GM12878 (cell line): ENCODE data around the gene TNFRSF14. TPM values are rescaled to one million over a fixed set of nuclear protein-coding genes. Genes with fewer than 3 reads are reported as not detected.

Experiments
- BACH1 ChIP-seq: fragments of 450-650 bp; IDR thresholded peaks from 2 replicates; pipeline ENCODE4 v1.6.1; 2017; ENCODE audit warnings: mild to moderate bottlenecking, borderline replicate concordance
- BHLHE40 ChIP-seq, 2 experiments: fragments of 450-650 bp in 1 of 2; IDR thresholded peaks; 2 replicates each; pipeline ENCODE4 v1.6.1; 2011 to 2017; ENCODE audit warnings: low read depth in 2 of 2, borderline replicate concordance in 1 of 2, improper control_type of control experiment in 1 of 2, low read length in 1 of 2, mild to moderate bottlenecking in 1 of 2
- CEBPB ChIP-seq, 2 experiments: fragments of 150-350 bp in 1 of 2; IDR thresholded peaks; 2 replicates each; pipeline ENCODE4 v1.6.1; 2012 to 2014; ENCODE audit warnings: low read depth in 2 of 2, low read length in 2 of 2, borderline replicate concordance in 1 of 2, inconsistent platforms in 1 of 2
- FOXM1 ChIP-seq: IDR thresholded peaks from 2 replicates; pipeline ENCODE4 v1.6.1; 2012; ENCODE audit warnings: low read depth, mild to moderate bottlenecking, inconsistent platforms, low read length, moderate library complexity
- HDAC6 ChIP-seq: fragments of 200-600 bp; sonication (generic); IDR thresholded peaks from one replicate; pipeline ENCODE4 v1.8.0; 2017; ENCODE audit warnings: antibody characterized with exemption; ENCODE audit not compliant: unreplicated experiment
- RCOR1 ChIP-seq: conservative IDR thresholded peaks from 2 replicates; pipeline ENCODE4 v1.6.1; 2012; ENCODE audit warnings: low read depth, low read length, improper control_type of control experiment
- RELA ChIP-seq: fragments of 450-650 bp; IDR thresholded peaks from 2 replicates; pipeline ENCODE4 v1.8.0; 2014; ENCODE audit warnings: borderline replicate concordance; ENCODE audit not compliant: partially characterized antibody
- SMAD5 ChIP-seq: IDR thresholded peaks from 2 replicates; pipeline ENCODE4 v1.6.1; 2016; ENCODE audit warnings: antibody characterized with exemption, low read depth
- STAT1 ChIP-seq: fragments of 450-650 bp; conservative IDR thresholded peaks from 2 replicates; pipeline ENCODE4 v1.6.1; 2014; ENCODE audit warnings: antibody characterized with exemption, mild to moderate bottlenecking
- STAT3 ChIP-seq: IDR thresholded peaks from 2 replicates; pipeline ENCODE4 v1.6.1; 2011; ENCODE audit warnings: low read depth, low read length, improper control_type of control experiment
- polyA plus RNA-seq, 11 experiments: library from polyadenylated mRNA; depleted of rRNA in 4 of 11; unstranded in 6 of 11; stranded (reverse) in 5 of 11; fragments of >200 nt; fragmentation: Nextera tagmentation in 4 of 11; fragmentation: Illumina TruSeq in 1 of 11; extraction: Ambion mirVana in 4 of 11; extraction: Trizol in 1 of 11; gene quantifications; 1 replicate in 1 of 11; 2 replicates in 10 of 11; pipeline versions ENCODE4 v1.2.1 to v1.2.3, GENCODE V29; 2011 to 2016; ENCODE audit warnings: inconsistent platforms in 2 of 11, missing spikeins in 2 of 11, low read depth in 1 of 11
- total RNA-seq, 4 experiments: library from RNA; depleted of rRNA in 3 of 4; stranded (reverse); fragments of >200 nt in 3 of 4; fragmentation: Illumina TruSeq in 1 of 4; extraction: Trizol in 1 of 4; gene quantifications; 2 replicates each; pipeline versions ENCODE4 v1.2.1 to v1.2.3, GENCODE V29; 2013 to 2021
- TF ChIP-seq, protein P1 (sequence below): fragments of 450-650 bp; IDR thresholded peaks from 2 replicates; pipeline ENCODE4 v1.6.1; 2017; ENCODE audit warnings: low read depth, mild to moderate bottlenecking, moderate library complexity
- TF ChIP-seq, protein P2 (sequence below): fragments of 450-650 bp; IDR thresholded peaks from 2 replicates; pipeline ENCODE4 v1.6.1; 2017; ENCODE audit warnings: antibody characterized with exemption, mild to moderate bottlenecking, moderate library complexity
- TF ChIP-seq, protein P3 (sequence below): fragments of 450-650 bp; IDR thresholded peaks from 2 replicates; pipeline ENCODE4 v1.6.1; 2014; ENCODE audit warnings: mild to moderate bottlenecking
- TF ChIP-seq, protein P4 (sequence below): fragments of 450-650 bp; conservative IDR thresholded peaks from 2 replicates; pipeline ENCODE4 v1.6.1; 2017; ENCODE audit warnings: mild to moderate bottlenecking, moderate library complexity
- TF ChIP-seq, protein P5 (sequence below): fragments of 450-650 bp; IDR thresholded peaks from 2 replicates; pipeline ENCODE4 v1.6.1; 2017; ENCODE audit warnings: mild to moderate bottlenecking, low read depth, inconsistent platforms; ENCODE audit not compliant: poor library complexity, severe bottlenecking

TNFRSF14 gene
- total and polyA plus RNA-seq, 10 of the 15 experiments (the other 5 are each of a cell fraction or from before 2014, with no cell fraction given) = 0.43 to 114 (median 41.5) TPM

DNA sequence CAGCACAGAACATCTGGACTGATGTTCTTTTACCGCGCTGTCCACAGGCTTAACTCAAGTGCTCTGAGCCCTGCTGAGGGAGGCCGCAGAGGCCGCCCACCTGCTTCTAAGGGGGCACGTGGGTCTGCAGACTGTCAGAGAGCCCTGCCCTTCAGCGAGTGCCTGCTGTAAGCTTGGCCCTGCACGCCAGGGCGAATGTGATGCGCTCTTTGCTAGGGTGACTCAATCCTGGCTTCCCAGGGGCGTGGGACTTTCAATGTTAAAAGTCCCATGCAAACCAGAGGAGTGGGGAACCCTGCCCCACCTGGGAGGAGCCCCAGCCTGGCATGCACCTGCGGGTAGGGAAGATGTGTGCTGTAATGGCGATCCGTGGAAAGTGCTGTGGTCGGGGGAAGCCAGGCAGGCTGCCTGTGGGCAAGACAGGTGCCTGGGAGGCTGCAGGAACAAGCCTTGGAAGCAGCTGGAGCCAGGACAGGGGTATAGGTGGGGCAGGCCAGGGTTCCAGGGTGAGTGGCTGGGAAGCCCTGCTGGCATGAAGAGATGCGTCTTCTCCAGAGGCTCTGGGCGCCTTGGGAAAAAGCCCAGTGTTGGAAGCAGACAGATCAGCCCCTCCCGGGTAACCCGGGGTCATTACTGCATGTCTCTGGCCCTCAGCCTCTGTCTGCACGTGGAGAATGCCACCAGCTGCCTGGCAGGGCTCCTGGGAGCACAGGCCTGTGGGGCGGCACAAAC lies 29.2 kb upstream of the TNFRSF14 start (continued):
- TF ChIP-seq, protein P1, sequence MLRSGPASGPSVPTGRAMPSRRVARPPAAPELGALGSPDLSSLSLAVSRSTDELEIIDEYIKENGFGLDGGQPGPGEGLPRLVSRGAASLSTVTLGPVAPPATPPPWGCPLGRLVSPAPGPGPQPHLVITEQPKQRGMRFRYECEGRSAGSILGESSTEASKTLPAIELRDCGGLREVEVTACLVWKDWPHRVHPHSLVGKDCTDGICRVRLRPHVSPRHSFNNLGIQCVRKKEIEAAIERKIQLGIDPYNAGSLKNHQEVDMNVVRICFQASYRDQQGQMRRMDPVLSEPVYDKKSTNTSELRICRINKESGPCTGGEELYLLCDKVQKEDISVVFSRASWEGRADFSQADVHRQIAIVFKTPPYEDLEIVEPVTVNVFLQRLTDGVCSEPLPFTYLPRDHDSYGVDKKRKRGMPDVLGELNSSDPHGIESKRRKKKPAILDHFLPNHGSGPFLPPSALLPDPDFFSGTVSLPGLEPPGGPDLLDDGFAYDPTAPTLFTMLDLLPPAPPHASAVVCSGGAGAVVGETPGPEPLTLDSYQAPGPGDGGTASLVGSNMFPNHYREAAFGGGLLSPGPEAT = peak; percentile 53; the same call in 1 of the 2 replicates
- TF ChIP-seq RCOR1 = no peak
- TF ChIP-seq, protein P2, sequence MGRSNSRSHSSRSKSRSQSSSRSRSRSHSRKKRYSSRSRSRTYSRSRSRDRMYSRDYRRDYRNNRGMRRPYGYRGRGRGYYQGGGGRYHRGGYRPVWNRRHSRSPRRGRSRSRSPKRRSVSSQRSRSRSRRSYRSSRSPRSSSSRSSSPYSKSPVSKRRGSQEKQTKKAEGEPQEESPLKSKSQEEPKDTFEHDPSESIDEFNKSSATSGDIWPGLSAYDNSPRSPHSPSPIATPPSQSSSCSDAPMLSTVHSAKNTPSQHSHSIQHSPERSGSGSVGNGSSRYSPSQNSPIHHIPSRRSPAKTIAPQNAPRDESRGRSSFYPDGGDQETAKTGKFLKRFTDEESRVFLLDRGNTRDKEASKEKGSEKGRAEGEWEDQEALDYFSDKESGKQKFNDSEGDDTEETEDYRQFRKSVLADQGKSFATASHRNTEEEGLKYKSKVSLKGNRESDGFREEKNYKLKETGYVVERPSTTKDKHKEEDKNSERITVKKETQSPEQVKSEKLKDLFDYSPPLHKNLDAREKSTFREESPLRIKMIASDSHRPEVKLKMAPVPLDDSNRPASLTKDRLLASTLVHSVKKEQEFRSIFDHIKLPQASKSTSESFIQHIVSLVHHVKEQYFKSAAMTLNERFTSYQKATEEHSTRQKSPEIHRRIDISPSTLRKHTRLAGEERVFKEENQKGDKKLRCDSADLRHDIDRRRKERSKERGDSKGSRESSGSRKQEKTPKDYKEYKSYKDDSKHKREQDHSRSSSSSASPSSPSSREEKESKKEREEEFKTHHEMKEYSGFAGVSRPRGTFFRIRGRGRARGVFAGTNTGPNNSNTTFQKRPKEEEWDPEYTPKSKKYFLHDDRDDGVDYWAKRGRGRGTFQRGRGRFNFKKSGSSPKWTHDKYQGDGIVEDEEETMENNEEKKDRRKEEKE = no peak
- TF ChIP-seq BHLHE40 (IDR thresholded peaks at IDR 0.05; ENCODE audit: borderline replicate concordance in 1 of 2, low read depth in 2 of 2, low read length in 1 of 2) = peak; percentile 46 to 75; a peak in 3 of 4 replicates
- TF ChIP-seq, protein P3, sequence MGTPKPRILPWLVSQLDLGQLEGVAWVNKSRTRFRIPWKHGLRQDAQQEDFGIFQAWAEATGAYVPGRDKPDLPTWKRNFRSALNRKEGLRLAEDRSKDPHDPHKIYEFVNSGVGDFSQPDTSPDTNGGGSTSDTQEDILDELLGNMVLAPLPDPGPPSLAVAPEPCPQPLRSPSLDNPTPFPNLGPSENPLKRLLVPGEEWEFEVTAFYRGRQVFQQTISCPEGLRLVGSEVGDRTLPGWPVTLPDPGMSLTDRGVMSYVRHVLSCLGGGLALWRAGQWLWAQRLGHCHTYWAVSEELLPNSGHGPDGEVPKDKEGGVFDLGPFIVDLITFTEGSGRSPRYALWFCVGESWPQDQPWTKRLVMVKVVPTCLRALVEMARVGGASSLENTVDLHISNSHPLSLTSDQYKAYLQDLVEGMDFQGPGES = no peak
- TF ChIP-seq, protein P4, sequence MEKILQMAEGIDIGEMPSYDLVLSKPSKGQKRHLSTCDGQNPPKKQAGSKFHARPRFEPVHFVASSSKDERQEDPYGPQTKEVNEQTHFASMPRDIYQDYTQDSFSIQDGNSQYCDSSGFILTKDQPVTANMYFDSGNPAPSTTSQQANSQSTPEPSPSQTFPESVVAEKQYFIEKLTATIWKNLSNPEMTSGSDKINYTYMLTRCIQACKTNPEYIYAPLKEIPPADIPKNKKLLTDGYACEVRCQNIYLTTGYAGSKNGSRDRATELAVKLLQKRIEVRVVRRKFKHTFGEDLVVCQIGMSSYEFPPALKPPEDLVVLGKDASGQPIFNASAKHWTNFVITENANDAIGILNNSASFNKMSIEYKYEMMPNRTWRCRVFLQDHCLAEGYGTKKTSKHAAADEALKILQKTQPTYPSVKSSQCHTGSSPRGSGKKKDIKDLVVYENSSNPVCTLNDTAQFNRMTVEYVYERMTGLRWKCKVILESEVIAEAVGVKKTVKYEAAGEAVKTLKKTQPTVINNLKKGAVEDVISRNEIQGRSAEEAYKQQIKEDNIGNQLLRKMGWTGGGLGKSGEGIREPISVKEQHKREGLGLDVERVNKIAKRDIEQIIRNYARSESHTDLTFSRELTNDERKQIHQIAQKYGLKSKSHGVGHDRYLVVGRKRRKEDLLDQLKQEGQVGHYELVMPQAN = no peak
- no peak for TF ChIP-seq FOXM1
- TF ChIP-seq HDAC6 = no peak
- no peak for TF ChIP-seq STAT3
- no peak; the same call in 1 of the 2 replicates for TF ChIP-seq BACH1
- no peak for TF ChIP-seq CEBPB (IDR thresholded peaks at IDR 0.05; ENCODE audit: borderline replicate concordance in 1 of 2, low read depth in 2 of 2, low read length in 2 of 2)
- TF ChIP-seq STAT1 = no peak
- TF ChIP-seq, protein P5, sequence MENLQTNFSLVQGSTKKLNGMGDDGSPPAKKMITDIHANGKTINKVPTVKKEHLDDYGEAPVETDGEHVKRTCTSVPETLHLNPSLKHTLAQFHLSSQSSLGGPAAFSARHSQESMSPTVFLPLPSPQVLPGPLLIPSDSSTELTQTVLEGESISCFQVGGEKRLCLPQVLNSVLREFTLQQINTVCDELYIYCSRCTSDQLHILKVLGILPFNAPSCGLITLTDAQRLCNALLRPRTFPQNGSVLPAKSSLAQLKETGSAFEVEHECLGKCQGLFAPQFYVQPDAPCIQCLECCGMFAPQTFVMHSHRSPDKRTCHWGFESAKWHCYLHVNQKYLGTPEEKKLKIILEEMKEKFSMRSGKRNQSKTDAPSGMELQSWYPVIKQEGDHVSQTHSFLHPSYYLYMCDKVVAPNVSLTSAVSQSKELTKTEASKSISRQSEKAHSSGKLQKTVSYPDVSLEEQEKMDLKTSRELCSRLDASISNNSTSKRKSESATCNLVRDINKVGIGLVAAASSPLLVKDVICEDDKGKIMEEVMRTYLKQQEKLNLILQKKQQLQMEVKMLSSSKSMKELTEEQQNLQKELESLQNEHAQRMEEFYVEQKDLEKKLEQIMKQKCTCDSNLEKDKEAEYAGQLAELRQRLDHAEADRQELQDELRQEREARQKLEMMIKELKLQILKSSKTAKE = no peak
- TF ChIP-seq SMAD5 = no peak
- peak; percentile 70 for TF ChIP-seq RELA
